Heart left ventricle (tissue), 13 donors: ENCODE results near the gene RANGAP1.

Experiments used
- POLR2A ChIP-seq, 2 donors: fragments of 450-650 bp; IDR thresholded peaks; one replicate each; pipeline ENCODE4 v1.6.1; 2017; ENCODE audit warnings: antibody characterized with exemption in 2 of 2, mild to moderate bottlenecking in 2 of 2, moderate library complexity in 2 of 2
- TF ChIP-seq, protein P1 (sequence below), 12 donors: fragments of 200-600 bp; sonication (generic) in 4 of 12; IDR thresholded peaks; one replicate each; pipeline versions ENCODE4 v1.5.0 to v1.8.0; 2018 to 2022; ENCODE audit warnings: antibody characterized with exemption in 12 of 12, mild to moderate bottlenecking in 5 of 12
- donor health status: ischemic (EF 13 %, LVEDD 7.1; RV severe dilation, severe dysfunction).
- donor health status: DM: no; HTN: yes; CAD: no.
- donor health status: DM: no; HTN: no; CAD: no.
- donor health status: ischemic (EF 25% LVEDD 6.9; RV normal size, moderate dysfunction).
- donor health status: ischemic (EF 25% LVEDD 5.7; RV mildly dilated, moderate dysfunction).
- donor health status: ischemic (EF 35%, LVEDD 5.7; RV mildly dilated, moderate dysfunction).
- donor health status: nonischemic (EF 11% LVEDD 7.7; RV severe dilation, severe dysfunction).
- donor health status: DM: yes; HTN: yes; CAD: no.
- donor health status: PGD.
- donor health status: ischemic (EF 29% LVEDD 5.4; RV normal size, mild dysfunction).
- donor health status: nonischemic (EF 23%, LVEDD 6.1; RV moderate dilation, normal function).

DNA sequence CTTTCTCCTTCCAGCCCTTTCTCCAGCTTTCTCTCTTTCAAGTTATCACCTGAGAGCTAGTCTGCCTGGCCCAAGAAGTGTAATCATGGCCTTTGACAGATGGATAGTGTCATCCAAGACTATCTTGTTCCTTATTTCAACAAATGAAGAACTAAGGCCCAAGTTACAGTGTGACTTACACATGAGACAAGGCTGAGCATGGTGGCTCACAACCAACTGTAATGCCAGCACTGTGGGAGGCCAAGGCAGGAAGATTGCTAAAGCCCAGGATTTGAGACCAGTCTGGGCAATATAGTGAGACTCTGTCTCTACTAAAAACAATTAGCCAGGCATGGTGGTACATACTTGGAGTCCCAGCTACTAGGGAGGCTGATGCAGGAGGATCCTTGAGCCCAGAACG lies 3.7 kb upstream of the RANGAP1 start:
- TF ChIP-seq, protein P1, sequence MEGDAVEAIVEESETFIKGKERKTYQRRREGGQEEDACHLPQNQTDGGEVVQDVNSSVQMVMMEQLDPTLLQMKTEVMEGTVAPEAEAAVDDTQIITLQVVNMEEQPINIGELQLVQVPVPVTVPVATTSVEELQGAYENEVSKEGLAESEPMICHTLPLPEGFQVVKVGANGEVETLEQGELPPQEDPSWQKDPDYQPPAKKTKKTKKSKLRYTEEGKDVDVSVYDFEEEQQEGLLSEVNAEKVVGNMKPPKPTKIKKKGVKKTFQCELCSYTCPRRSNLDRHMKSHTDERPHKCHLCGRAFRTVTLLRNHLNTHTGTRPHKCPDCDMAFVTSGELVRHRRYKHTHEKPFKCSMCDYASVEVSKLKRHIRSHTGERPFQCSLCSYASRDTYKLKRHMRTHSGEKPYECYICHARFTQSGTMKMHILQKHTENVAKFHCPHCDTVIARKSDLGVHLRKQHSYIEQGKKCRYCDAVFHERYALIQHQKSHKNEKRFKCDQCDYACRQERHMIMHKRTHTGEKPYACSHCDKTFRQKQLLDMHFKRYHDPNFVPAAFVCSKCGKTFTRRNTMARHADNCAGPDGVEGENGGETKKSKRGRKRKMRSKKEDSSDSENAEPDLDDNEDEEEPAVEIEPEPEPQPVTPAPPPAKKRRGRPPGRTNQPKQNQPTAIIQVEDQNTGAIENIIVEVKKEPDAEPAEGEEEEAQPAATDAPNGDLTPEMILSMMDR (IDR thresholded peaks at IDR 0.05), result no peak
- TF ChIP-seq POLR2A (IDR thresholded peaks at IDR 0.05), result no peak
